NCI-H1092 (cell line): Measurements from ENCODE around the gene LAMB3.

ENCODE experiments used
- DNase-seq: peaks from one replicate; lab custom pipeline; 2025; lab: John Stamatoyannopoulos, UW

LAMB3 gene

GRCh38 chr1:209595599-209596285 is 56.5 kb downstream of the LAMB3 start:
- no peak for DNase-seq

GRCh38 chr1:209595028-209595427 is 57.2 kb downstream of the LAMB3 start:
- DNase-seq = no peak

- DNase-seq = no peak
Measured at GRCh38 chr1:209594440-209594839, 57.8 kb downstream of the LAMB3 start.

- no peak for DNase-seq
Measured at GRCh38 chr1:209593747-209594146, 58.5 kb downstream of the LAMB3 start.

GRCh38 chr1:209590405-209590804 is 61.8 kb downstream of the LAMB3 start:
- DNase-seq = no peak

DNA sequence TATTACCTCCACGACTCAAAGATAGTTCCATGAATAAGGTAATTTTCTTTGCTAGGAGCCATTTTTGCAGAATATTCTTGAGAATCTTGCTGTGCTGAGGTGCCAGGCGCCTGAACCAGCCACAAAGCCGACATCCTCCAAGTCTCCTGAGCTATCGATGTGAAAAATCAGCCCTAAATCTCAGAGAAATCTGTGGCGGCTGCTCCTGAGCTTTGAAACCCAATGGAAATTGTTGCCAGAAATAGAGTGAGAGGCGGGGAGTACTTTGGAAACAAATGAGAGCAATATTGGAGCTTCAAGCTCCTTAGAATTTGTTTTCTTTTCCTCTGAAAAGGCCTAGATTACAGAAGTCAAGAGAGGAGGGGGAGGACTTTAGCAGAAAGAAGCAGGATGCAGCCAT is 62.4 kb downstream of the LAMB3 start:
- no peak for DNase-seq

DNA sequence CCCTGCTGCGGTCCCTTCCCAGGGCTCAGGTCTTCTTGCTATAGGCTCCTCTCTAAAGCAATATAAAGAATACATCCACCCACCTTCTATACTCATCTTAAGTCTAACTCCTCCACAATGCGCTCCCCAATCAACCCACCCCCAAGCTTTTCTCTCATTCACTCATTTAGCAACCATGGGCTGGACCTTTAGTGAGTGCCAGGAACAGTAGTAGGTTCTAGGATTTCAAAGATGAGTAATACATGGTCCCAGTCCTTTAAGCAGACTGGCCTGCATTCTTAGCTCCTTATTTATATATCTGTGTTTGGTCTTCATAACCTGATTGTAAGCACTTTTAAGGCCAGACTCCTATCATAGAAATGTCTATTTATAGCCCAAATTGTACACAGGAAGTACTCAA is 62.8 kb downstream of the LAMB3 start:
- DNase-seq = no peak

- DNase-seq = no peak
Measured at GRCh38 chr1:209587789-209588188, 64.4 kb downstream of the LAMB3 start.

- DNase-seq = no peak
Measured at GRCh38 chr1:209586221-209586740, 65.9 kb downstream of the LAMB3 start.

DNA sequence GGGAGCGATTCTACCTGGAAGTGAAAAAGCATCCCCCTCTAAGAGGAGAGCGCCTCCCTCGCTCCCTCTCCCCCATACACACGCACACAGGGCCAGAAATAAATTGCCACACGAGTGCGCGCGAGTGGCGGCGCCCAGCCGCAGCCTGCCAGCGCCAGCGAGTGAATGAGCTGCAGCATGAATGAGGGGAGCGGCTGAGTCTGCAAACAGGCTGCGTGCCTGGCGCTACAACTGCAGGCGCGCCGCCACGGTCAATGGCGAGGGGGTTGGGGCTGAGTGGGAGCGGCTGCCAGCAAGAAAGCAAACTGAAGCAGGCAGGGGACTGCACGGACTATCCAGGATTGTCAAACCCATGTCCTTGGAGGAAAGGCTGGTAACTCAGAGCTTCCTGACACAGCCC is 66.6 kb downstream of the LAMB3 start:
- DNase-seq = peak; percentile 67

DNA sequence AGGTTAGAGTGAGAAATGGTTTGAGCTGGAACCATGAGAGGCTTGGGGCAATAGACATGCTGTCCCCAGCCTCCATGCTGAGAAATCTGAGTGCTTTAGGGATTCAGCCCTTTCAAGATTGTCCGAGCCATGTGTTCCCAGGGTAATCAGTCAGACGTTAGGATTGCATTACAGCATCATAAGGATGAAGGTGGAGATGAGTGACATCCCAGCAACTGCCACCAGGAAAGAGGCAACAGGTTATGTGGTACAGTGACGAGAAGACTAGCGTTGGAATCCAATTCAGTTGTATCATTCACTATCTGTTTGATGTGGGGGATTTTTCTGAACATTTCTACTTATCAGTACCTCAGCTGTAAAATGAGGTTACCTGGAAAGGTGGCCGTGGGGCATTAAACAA is 67.0 kb downstream of the LAMB3 start:
- DNase-seq = no peak

DNA sequence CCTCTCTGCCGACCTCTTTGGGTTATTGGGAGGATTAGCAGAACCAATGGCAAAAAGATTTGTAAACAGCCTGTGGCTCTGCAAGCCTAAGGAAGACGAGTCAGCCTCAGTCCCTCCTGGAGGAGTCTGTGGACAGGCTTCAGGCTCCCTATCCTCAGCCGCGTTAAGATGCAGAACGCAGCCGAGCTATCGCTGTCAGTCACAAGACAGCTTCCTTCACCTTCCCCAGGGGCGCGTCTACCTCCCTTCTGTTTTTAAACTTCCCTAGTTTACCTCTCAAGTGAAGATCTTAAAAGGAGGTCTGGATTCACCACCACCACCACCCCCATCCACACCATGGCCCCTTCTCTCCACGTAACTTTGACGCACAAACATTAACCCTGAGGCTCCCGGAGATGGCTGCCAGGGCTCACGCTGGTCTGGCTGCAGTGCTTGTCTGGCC is 68.0 kb downstream of the LAMB3 start:
- DNase-seq = no peak

DNA sequence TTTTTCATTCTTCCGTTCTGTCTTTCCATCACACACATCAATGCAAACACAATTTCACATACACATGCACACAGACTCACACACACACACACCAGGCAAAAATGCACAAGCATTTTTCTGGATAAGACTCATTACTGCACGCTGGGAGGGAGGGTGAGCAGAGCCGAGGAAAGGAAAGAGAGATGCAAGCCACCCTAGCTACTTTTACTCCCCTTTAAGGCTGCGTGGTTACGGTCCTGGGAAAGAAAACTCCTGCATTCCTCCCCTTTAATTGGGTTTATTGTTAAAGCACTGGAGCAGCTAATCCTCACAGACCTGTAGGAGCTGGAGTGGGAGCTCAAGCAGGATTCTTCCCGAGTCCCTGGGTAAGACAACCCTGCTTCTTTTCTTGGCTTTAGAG is 68.8 kb downstream of the LAMB3 start, which contains the start of gene CAMK1G:
CAMK1G (plus strand) TSS at position 307 of the 400 bp plus-strand sequence. CDS start 11,270 bp downstream, outside the sequence.
- no peak for DNase-seq

GRCh38 chr1:209580577-209580976 is 71.6 kb downstream of the LAMB3 start:
- DNase-seq = no peak

GRCh38 chr1:209577346-209577745 is 74.9 kb downstream of the LAMB3 start:
- DNase-seq = no peak

GRCh38 chr1:209576392-209577197 is 75.6 kb downstream of the LAMB3 start:
- DNase-seq = peak; percentile 71

- DNase-seq = no peak
Measured at GRCh38 chr1:209570743-209571142, 81.5 kb downstream of the LAMB3 start.

DNA sequence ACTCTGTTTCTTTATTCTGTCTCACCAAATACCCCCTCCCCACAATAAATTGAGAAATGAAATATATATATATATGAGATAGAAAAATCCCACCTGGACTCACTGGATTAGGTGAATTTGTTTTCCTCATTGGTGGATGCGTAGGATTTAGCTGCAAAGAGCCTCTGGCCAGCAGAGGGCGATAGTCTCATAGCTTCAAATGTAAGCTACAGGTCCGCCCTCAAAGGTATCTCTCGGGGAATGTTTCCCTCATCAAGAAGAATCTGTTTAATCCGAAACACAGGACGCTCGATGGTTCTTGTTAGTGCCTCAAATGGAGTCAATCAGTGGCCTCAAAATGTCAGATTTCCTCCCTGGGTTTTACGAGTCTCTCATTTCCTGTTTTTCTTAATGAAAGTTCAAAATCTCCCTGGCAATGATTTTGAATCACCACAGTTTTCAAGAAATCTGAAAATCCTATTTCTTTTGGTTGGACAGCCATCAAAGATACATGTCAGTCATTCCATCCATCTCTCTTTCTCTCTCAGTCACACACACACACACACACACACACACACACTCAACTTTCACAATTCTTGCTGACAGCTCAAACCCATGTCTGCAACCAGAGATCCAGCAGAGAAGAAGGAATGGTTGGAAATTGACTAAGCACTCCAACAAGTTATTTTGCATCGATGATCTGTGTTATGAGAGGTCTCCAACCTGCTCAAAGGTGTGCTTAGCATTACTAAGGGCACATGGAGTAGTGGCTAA is 82.6 kb downstream of the LAMB3 start:
- peak; percentile 83 for DNase-seq

DNA sequence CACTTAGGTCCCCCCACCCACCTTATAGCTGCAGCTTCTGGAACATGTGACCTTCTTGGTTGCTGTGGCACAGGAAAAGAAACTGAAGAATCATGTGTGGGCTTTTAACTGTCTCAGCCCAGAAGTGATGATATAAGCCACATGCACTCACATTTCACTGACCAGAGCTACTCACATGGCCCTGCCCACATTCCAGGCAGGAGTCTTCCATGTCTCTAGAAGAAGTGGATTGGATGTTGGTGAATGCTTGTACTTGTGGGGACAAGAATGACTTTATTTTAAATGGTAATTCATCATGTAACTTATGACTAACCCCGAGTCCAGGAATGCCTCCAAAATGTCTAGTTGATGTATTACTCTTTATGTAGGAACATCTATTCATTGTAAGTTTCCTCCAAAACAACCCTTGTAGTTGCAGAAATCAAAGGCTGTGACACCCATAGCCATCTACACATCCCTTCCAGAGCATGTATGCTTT is 84.5 kb downstream of the LAMB3 start:
- DNase-seq = no peak

DNA sequence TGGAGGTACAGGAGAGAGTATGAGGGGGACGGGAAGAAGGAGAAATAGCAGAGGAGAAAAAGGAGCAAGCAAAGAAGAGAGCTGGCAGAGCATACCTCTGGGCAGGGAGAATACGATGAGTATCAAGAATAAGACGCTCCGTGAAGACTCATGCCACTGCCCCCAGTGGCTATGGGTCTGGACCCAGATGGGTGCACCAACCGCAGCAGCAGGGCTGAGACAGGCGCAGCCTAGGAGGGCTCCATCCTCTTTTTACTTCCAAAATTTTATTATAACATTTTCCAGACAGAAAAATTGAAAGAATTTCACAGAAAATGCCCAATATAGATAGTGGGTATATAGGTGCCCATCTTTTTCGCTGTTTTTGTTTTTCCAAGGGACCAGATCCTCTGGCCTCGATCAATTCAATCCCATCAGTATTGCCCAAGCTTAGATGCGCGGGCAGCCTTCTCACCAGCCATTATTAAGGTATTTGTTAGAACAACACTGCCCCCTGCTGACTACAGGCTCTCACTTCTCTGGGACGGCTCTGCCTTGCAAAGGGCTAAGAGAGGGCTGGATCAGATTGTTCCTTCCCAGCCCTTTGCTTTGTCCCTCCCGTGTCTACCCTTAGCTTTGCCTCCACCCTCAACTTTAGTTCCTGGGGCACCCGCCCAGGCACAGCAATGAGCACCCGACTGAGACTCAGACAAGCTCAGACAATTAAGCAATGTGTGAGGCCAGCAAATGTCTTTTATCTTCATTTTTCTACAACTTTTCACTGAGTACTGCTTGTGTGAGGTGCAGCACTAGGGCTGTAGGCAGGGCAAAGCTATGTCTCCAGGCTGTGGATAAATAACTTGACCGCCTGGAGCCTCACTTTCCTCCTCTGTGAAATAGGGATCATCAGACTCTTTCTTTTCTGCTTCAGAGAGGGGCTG is 86.2 kb downstream of the LAMB3 start:
- peak; percentile 89 for DNase-seq
